Smooth muscle cell of the pulmonary artery (primary cell): ENCODE measurements around the gene AXIN2. TPM values are rescaled to one million over a fixed set of nuclear protein-coding genes. Genes with fewer than 3 reads are reported as not detected.

Experiments used
- total RNA-seq: library from RNA; depleted of rRNA; stranded (reverse); fragments of >200 nt; gene quantifications from 2 replicates; pipeline ENCODE4 v1.2.3, GENCODE V29; 2014

The AXIN2 gene
- total RNA-seq, result 1.9 and 5.0 TPM in 2 replicates

GRCh38 chr17:65561452-65562205 is at the start of gene AXIN2:
AXIN2 (minus strand) TSS chr17:65561648; CDS start chr17:65558620, 3,028 bp downstream.

